ENCODE results near the gene POLR3E. TPM values are rescaled to one million over a fixed set of nuclear protein-coding genes. Genes with fewer than 3 reads are reported as not detected.

Gene POLR3E
- total RNA-seq, 1 experiment from 2014 or later, result 70.9 TPM

- POLR2A ChIA-PET (ENCODE audit: unreplicated experiment), result interaction anchor here (0.6 kb wide), 1 partner anchor 1523 kb away, joined by 4 read pairs; no protein-coding TSS in a partner anchor
- H3K9me2 ChIP-seq (ENCODE audit: insufficient read depth), result no peaks in the 10 kb centered on the region
- DNase-seq, result no peak
- H3K4me1 ChIP-seq (replicated peaks; ENCODE audit: insufficient read depth), result no peaks in the 10 kb centered on the region
- no peaks in the 10 kb centered on the region for H3K27me3 ChIP-seq (ENCODE audit: insufficient read depth, low read depth)
- CTCF ChIA-PET, result no interaction called here
- H3F3A ChIP-seq (ENCODE audit: insufficient read depth, low read depth), result no peaks in the 10 kb centered on the region
- H2AFZ ChIP-seq, result no peak overlapping the region
- intact Hi-C loops (cut with micrococcal nuclease; ENCODE audit: unreplicated experiment), result no loop called here
- H3K9me3 ChIP-seq (ENCODE audit: insufficient read depth, low read depth), result no peaks in the 10 kb centered on the region
- H4K20me1 ChIP-seq (ENCODE audit: insufficient read depth), result peaks cover 6% of the 10 kb centered on the region
- peaks cover 10% of the 10 kb centered on the region for H3K36me3 ChIP-seq (ENCODE audit: low read depth)
- TF ChIP-seq EZH2 (IDR thresholded peaks at IDR 0.05; ENCODE audit: low read depth) (no peak), CTCF (conservative IDR thresholded peaks at IDR 0.05) (no peak)
- no peak overlapping the region for H3K4me3 ChIP-seq
- H3K27ac ChIP-seq, result no peak overlapping the region
- peaks cover 8% of the 10 kb centered on the region; the same call in 1 of the 2 replicates for H3K79me2 ChIP-seq (ENCODE audit: low read depth)
- BruUV-seq (replicated peaks), result no TSS peak
- no peak overlapping the region for H3K4me2 ChIP-seq
These were observed 10.6 kb downstream of the POLR3E start for GRCh38 chr16:22307838-22308237.

- intact Hi-C loops (cut with micrococcal nuclease; ENCODE audit: unreplicated experiment), result no loop called here
- TF ChIP-seq EZH2 (IDR thresholded peaks at IDR 0.05; ENCODE audit: low read depth), result no peak
- TF ChIP-seq CTCF (conservative IDR thresholded peaks at IDR 0.05), result no peak
- DNase-seq, result no peak
- no peaks in the 10 kb centered on the region for H3K27me3 ChIP-seq (ENCODE audit: insufficient read depth, low read depth)
- H3K4me3 ChIP-seq, result no peak overlapping the region
- ChIA-PET POLR2A (ENCODE audit: unreplicated experiment) (no interaction called here), CTCF (no interaction called here)
- no peaks in the 10 kb centered on the region for H3K4me1 ChIP-seq (replicated peaks; ENCODE audit: insufficient read depth)
- H3K36me3 ChIP-seq (ENCODE audit: low read depth), result peaks cover 10% of the 10 kb centered on the region
- no peaks in the 10 kb centered on the region for H3K9me3 ChIP-seq (ENCODE audit: insufficient read depth, low read depth)
- H4K20me1 ChIP-seq (ENCODE audit: insufficient read depth), result no peaks in the 10 kb centered on the region; the same call in none of the 2 replicates
- no peak overlapping the region for H2AFZ ChIP-seq
- H3K4me2 ChIP-seq, result no peak overlapping the region
- 0 out of 2 replicates have a peak, but pooled peaks cover 4% of the 10 kb centered on the region for H3K79me2 ChIP-seq (ENCODE audit: low read depth)
- no TSS peak for BruUV-seq (replicated peaks)
- H3F3A ChIP-seq (ENCODE audit: insufficient read depth, low read depth), result no peaks in the 10 kb centered on the region; the same call in 1 of the 2 replicates
- H3K27ac ChIP-seq, result no peak overlapping the region
- no peaks in the 10 kb centered on the region for H3K9me2 ChIP-seq (ENCODE audit: insufficient read depth)
These were observed 11.8 kb downstream of the POLR3E start for GRCh38 chr16:22308824-22309520.

GRCh38 chr16:22311520-22311919 is 14.3 kb downstream of the POLR3E start:
- H3F3A ChIP-seq (ENCODE audit: insufficient read depth, low read depth), result no peaks in the 10 kb centered on the region; the same call in 1 of the 2 replicates
- no TSS peak for BruUV-seq (replicated peaks)
- no peaks in the 10 kb centered on the region for H3K27me3 ChIP-seq (ENCODE audit: insufficient read depth, low read depth)
- no peaks in the 10 kb centered on the region for H3K9me2 ChIP-seq (ENCODE audit: insufficient read depth)
- H3K4me3 ChIP-seq, result no peak overlapping the region
- peaks cover 8% of the 10 kb centered on the region for H3K36me3 ChIP-seq (ENCODE audit: low read depth)
- TF ChIP-seq EZH2 (IDR thresholded peaks at IDR 0.05; ENCODE audit: low read depth) (no peak), CTCF (conservative IDR thresholded peaks at IDR 0.05) (no peak)
- no peaks in the 10 kb centered on the region; the same call in none of the 2 replicates for H4K20me1 ChIP-seq (ENCODE audit: insufficient read depth)
- no peak overlapping the region for H3K27ac ChIP-seq
- H3K9me3 ChIP-seq (ENCODE audit: insufficient read depth, low read depth), result no peaks in the 10 kb centered on the region
- no peaks in the 10 kb centered on the region for H3K79me2 ChIP-seq (ENCODE audit: low read depth)
- no peaks in the 10 kb centered on the region for H3K4me1 ChIP-seq (replicated peaks; ENCODE audit: insufficient read depth)
- H3K4me2 ChIP-seq, result no peak overlapping the region
- DNase-seq, result no peak
- ChIA-PET CTCF (interaction anchor here (0.7 kb wide), 1 partner anchor 43 kb away, joined by 4 read pairs; no protein-coding TSS in a partner anchor), POLR2A (ENCODE audit: unreplicated experiment) (no interaction called here)
- H2AFZ ChIP-seq, result no peak overlapping the region
- intact Hi-C loops (cut with micrococcal nuclease; ENCODE audit: unreplicated experiment), result no loop called here
